HG02938 (cell line): ENCODE measurements around the gene TTYH3.

ENCODE experiments used
- ATAC-seq: cut with Tn5 transposase; IDR thresholded peaks from one replicate; pipeline ENCODE4 v1.9.1; 2021; ENCODE audit warnings: mild to moderate bottlenecking, moderate library complexity; ENCODE audit not compliant: unreplicated experiment

TTYH3 gene

DNA sequence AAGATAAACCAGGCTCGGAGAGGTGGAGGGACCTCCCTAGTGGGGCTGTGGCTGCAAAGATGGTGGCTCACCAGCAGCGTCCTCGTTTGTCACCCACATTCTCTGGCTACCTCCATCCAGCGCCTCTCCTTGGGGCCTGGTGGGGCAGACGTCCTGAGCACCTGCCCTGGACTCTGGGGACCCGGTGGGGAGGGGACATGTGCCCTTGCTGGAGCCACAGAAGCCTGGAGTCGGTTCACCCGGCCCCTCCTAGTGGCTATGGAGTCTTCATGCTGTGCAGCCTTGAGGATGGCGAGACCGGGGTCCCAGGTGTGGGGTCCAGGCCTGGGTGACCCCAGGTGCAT is 14.5 kb downstream of the TTYH3 start:
- ATAC-seq = no peak

GRCh38 chr7:2646680-2647571 is 15.1 kb downstream of the TTYH3 start:
- no peak for ATAC-seq

- no peak for ATAC-seq
Observed at GRCh38 chr7:2647594-2648172, 15.9 kb downstream of the TTYH3 start.

DNA sequence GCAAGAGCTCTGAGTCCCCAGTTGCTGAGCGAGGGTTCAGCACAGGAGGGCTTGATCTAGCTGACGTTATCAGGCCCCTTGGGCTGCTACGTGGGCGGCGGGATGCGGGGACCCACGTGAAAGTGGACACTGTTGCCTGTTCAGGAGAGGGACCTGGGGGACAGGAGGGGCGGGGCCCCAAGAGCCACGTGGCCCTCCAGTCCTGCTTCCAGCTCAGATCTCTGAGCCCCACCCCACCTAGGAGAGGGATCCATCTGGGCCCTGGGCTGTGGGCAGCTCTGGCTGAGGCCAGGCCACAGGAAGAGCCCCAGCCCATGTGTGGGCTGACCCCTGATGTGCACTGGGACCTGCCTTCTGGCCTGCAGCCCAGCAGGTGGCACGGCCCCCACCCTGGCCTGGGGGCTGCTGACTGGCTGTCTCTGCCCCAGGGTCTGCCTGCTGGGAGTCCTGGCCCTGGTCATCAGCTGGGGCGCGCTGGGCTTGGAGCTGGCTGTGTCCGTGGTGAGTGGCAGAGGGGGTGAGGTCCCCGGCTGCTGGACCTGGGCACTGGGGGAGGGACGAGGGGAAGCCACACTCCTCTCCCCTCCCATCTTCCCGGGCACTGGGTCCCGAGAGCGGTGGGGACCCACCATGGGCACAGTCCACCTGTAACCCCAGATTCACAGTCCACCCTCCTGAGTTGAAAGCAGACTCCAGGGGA is 17.5 kb downstream of the TTYH3 start:
- ATAC-seq = no peak

DNA sequence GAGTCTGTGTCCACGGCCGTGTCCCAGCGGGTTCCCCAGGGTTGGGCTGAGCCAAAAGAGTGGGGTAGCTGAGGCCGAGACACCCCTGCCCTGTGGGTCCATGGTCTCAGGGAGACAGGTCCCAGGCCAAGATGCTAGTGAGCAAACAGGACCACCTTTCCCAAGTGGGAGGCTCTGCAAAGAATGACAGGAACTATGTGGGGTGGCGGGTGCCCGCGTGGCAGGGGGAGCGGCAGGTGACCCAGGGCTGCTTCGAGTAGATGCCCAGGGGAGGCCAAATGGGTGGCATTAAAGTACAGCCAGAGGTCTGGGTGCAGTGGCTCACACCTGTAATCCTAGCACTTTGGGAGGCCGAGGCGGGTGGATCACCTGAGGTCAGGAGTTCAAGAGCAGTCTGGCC is 18.2 kb downstream of the TTYH3 start:
- ATAC-seq = no peak

- no peak for ATAC-seq
Observed at GRCh38 chr7:2650451-2650850, 18.7 kb downstream of the TTYH3 start.

- ATAC-seq = no peak
Observed at GRCh38 chr7:2651336-2651735, 19.6 kb downstream of the TTYH3 start.

GRCh38 chr7:2651847-2652735 is 20.3 kb downstream of the TTYH3 start:
- no peak for ATAC-seq

- ATAC-seq = no peak
Observed at GRCh38 chr7:2652736-2653060, 20.9 kb downstream of the TTYH3 start.

- no peak for ATAC-seq
Observed at GRCh38 chr7:2654059-2654458, 22.3 kb downstream of the TTYH3 start.

DNA sequence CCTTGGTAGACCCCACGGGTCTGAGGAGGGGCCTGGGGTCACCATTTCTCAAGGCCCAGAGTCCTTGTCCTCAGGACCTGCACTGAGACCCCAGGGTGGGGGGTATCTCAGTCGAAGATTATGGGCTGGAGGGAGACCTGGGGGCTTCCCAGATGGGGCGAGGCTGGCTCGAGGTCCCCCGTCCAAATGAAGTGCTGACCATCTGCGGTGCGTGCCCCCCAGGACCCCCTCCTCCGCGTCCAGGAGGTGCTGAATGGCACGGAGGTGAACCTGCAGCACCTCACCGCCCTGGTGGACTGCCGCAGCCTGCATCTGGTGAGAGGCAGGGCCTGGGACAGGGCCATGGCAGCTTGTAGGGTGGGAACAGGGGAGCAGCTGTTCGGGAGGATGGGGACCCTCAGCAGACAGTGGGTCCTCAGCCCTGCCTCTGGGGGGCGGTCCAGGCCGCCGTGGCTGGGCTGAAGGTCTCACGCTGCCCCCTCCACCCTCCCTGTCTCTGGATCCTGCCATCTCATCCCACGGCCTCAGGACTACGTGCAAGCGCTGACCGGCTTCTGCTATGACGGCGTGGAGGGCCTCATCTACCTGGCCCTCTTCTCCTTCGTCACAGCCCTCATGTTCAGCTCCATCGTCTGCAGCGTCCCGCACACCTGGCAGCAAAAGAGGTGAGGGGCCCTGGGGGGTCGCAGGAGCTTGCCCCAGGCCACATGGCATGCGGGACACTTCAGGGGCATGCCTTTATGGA is 24.3 kb downstream of the TTYH3 start:
- no peak for ATAC-seq

GRCh38 chr7:2657208-2657607 is 25.4 kb downstream of the TTYH3 start:
- no peak for ATAC-seq

DNA sequence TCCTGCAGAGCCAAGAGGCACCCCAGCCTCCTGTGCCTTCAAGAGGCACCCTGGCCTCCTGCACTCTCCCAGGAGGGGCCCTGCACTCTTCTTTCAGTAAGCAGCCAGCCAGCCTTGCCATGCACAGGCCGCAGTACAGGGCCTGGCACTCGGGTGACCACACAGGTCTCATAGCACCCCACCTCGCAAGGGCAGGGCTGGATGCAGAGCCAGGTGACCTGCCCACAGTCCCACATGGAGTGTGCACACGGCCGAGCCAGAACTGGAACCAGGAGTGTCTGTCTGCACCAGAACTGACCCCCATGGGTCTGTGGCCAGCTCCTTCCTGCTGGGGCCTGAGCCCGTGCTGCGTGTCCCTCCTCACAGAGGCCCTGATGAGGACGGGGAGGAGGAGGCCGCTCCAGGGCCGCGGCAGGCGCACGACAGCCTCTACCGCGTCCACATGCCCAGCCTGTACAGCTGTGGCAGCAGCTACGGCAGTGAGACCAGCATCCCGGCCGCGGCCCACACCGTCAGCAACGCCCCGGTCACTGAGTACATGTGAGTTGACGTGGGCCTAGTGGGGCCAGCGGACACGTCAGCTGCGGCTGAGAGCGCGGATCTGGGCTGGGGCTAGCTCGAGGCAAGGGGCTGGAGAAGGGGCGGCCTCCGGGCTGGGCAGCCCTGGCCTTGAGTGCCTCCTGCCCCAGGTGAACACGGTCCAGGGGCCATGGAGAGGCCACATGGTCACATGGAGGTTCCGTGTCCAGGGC is 26.3 kb downstream of the TTYH3 start:
- ATAC-seq = no peak

- ATAC-seq = no peak
Observed at GRCh38 chr7:2658941-2659340, 27.2 kb downstream of the TTYH3 start.

GRCh38 chr7:2659556-2660358 is 28.0 kb downstream of the TTYH3 start:
- no peak for ATAC-seq

DNA sequence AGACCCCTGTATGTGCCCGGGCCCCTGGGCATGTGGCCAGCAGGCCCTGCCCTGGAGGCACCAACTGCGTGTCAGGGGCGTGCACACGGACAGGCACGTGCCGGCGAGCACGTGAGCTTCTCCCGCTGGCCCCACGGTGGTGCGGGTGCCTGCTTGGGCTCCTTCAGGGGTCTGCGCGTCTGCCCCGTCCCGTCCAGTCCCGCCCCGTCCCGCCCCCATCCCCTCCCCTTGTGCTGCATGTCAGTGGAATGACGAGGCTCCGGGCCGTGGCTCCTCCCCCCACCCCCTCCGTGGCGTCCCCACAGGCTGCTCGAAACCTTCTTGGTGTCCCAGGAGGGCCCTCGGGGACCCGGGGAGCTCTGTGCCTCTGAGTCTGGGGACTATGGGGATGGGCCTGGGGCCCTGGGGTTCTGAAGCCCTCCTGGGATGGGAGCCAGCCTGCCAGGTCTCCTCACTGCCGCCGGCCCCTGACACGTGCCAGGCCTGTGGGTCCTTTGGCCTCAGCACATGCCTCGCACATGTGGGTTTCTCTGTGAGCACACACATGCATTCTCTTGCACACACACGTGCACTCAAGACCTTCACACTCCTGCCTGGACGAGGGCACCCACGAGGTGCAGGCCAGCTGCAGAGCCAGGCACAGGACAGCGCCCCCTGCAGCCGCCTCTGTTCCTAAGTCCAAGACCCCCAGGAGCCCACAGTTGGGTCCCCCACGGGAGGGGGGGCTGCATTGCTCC is 28.7 kb downstream of the TTYH3 start:
- ATAC-seq = no peak

DNA sequence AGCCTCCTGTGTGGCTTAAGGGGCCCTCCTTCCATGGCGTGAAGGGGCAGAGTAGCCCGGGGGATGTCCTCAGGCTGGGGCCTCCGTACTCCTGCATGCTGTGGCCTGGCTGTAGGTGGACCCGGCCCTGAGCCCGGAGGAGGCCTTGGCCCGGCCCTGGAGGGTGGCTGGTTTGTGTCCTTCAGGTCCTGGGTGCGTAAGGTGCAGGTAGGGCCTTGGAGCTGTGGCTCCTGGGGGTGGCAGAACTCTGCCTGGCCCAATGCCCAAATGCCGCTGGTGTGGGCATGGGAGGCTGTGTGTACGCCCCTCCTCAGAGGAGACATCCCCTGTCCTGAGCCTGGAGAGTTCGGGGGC is 29.3 kb downstream of the TTYH3 start:
- ATAC-seq = no peak

DNA sequence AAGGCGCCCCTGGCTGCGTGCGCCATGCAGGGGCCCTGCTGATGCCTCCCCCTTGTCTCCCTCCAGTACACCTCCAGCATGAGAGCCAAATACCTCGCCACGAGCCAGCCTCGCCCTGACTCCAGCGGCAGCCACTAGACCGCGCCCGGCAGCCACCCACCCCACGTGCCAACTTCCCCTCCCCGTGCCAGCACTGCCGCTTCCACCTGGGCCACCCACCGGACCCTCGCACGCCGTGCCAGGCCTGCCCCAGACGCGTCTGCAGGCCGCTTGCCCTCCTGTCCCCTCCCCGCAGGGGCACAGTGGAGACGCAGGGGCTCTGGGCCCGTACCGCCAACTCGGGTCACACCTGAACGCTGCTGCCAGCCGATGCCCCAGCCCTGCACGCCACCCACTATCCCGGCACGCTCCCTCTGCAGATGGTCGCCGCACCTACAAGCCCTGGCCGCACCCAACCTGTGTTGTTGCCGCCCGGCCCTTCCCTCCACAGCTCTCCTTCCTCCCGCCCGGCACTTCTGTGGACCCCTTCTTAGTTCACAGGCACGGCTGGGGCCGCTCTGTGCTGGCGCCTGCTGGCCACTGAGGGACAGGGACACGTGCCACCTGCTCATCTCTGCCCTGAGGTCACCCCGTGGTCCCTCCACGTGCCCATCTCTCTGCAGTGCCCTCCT is 30.0 kb downstream of the TTYH3 start:
- ATAC-seq = no peak
